ENCODE data around the gene CD320.
"Not testable (repeated sequence)": the region's sequence is repeated elsewhere in the genome, so short reads cannot be mapped to it uniquely, and the experiment has no call there.

DNA sequence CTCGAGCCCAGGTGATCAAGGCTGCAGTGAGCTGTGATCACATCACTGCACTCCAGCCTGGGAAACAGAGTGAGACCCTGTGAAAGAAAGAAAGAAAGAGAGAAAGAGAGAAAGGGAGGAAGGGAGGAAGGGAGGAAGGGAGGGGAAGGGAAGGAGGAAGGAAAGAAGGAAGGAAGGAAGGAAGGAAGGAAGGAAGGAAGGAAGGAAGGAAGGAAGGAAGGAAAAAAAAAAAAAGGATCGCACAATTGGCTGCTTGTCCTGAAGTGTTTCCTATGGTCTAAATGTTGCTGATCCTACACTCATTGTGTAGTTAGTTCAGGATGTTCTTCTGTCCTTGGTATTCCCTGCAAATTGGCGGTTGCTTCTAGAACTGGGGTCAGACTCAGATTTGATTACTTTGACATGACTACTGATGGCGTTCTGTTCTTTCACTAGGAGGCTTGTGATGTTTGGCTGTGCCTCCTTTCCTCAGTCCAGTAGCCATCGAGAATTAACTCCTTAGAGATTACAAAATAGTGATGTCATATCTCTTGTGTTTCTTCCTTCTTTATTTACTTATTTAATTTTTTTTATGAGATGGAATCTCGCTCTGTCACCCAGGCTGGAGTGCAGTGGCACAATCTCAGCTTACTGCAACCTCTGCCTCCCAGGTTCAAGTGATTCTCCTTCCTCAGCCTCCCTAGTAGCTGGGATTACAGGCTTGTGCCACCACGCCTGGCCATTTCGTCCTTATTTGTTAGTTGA is 41.6 kb upstream of the CD320 start:
- TF ChIP-seq, protein P1, sequence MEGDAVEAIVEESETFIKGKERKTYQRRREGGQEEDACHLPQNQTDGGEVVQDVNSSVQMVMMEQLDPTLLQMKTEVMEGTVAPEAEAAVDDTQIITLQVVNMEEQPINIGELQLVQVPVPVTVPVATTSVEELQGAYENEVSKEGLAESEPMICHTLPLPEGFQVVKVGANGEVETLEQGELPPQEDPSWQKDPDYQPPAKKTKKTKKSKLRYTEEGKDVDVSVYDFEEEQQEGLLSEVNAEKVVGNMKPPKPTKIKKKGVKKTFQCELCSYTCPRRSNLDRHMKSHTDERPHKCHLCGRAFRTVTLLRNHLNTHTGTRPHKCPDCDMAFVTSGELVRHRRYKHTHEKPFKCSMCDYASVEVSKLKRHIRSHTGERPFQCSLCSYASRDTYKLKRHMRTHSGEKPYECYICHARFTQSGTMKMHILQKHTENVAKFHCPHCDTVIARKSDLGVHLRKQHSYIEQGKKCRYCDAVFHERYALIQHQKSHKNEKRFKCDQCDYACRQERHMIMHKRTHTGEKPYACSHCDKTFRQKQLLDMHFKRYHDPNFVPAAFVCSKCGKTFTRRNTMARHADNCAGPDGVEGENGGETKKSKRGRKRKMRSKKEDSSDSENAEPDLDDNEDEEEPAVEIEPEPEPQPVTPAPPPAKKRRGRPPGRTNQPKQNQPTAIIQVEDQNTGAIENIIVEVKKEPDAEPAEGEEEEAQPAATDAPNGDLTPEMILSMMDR (conservative IDR thresholded peaks at IDR 0.05; ENCODE audit: low read depth in 2 of 2) = not testable (repeated sequence)
- not testable (repeated sequence) for TF ChIP-seq POLR2AphosphoS5 (IDR thresholded peaks at IDR 0.05; ENCODE audit: low read depth); EZH2 (IDR thresholded peaks at IDR 0.05; ENCODE audit: low read depth, unreplicated experiment)
